GM10847 (cell line): ENCODE measurements around the gene IL17RD.

ENCODE experiments used
- POLR2A ChIP-seq: IDR thresholded peaks from 2 replicates; pipeline ENCODE4 v1.6.1; 2011; ENCODE audit not compliant: insufficient read length; ENCODE audit errors: extremely low read depth

IL17RD gene

DNA sequence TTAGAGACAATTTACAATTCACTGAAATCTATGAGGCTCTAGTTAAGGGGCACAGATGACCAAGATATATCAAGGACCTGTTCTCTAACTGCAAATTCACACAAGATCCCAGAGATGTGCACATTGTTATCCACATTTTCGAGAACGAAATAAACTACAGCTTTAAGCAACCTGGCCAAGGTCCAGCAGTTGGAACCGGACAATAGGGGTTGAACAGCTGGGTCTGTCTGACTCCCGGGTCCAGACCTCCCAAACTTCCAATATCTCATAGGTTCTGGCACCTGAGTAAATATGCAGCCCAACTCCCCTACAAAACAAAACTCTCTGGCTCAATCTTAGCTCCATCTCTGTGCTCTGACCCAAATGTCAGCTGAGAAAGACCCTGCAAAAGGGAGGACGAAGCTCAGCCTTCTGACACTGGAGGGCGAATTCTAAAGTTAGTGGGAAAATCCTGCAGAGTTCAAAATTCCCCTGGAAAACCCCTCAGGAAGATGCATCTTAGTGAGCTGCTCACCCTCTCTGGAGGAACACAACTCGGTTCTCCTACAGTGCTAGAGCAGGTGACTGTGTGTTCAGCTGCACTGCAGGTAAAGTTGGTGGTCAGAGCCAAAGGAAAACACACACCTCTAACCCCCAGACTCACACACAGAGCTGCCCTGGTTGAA lies 118.9 kb downstream of the IL17RD start:
- no peak for TF ChIP-seq POLR2A

DNA sequence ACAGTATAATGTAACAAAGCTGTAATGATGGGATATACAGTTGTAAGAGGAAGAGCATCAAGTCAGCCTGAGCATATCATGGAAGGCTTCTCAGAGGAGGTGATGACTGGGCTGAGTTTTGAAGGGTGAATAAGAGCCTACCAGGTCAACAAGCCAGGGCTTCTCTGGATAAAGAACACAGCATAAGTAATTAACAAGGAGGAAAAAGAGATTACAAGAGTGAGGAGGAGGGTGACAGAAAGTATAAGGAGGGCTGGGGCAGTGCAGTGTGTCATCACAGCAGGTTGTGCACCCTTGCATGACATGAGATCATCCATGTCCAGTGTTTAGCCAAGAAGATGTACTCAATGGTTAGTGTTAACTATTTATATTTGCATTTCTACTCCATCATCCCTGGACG lies 121.6 kb downstream of the IL17RD start:
- no peak for TF ChIP-seq POLR2A

DNA sequence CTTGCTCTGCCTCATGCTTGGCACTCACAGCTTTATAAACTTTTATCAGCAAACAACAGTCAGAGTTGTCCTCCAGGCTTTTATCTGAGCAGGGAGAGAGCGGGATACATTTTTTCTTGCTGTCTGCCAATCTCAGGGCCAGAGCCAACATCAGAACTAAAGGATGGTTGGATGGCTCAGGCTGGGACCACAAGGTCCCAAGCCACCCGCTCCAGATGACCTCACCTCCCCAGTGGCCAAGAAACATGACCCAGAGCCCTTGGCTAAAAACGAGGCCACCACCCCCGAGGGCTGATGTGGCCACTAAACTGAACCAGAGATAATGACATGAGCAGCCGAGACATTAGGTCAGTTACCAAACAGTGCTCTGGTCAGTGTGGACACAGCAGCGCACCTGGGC lies 123.5 kb downstream of the IL17RD start:
- no peak for TF ChIP-seq POLR2A
